GM12801 (cell line): ENCODE measurements around the gene HSD11B2.

Source experiments
- CTCF ChIP-seq: IDR thresholded peaks from one replicate; pipeline ENCODE4 v1.5.1; 2011; ENCODE audit warnings: control low read depth; ENCODE audit not compliant: insufficient read length; ENCODE audit errors: extremely low read depth

HSD11B2 gene

GRCh38 chr16:67389911-67390815, 40.8 kb upstream of the HSD11B2 start:
- no peak for TF ChIP-seq CTCF

GRCh38 chr16:67390816-67391423, 40.0 kb upstream of the HSD11B2 start:
- TF ChIP-seq CTCF, result no peak

- TF ChIP-seq CTCF, result no peak
Measured at GRCh38 chr16:67391424-67392300, 39.3 kb upstream of the HSD11B2 start.

- no peak for TF ChIP-seq CTCF
Measured at GRCh38 chr16:67392301-67393059, 38.4 kb upstream of the HSD11B2 start.

GRCh38 chr16:67393111-67393787, 37.7 kb upstream of the HSD11B2 start, which contains the start of gene TPPP3:
Gene TPPP3, minus strand, starts transcription at chr16:67393498. Its CDS starts 2,387 bp downstream, at chr16:67391111.
- no peak for TF ChIP-seq CTCF

GRCh38 chr16:67393788-67394154, 37.1 kb upstream of the HSD11B2 start:
- no peak for TF ChIP-seq CTCF
